IPS-20b (cell line): ENCODE data around the gene CDC42BPA.

ENCODE experiments used
- H3K27ac ChIP-seq: one replicate; pipeline ENCODE4 v1.5.1; 2013; ENCODE audit warnings: low read length
- H3K27me3 ChIP-seq: 2 replicates; pipeline ENCODE4 v1.6.1; 2013; ENCODE audit warnings: mild to moderate bottlenecking, low read length, inconsistent platforms; ENCODE audit not compliant: insufficient read depth
- H3K36me3 ChIP-seq: 2 replicates; pipeline ENCODE4 v1.6.1; 2013; ENCODE audit warnings: low read depth, mild to moderate bottlenecking, inconsistent platforms, low read length, moderate library complexity; ENCODE audit not compliant: insufficient read depth
- H3K4me1 ChIP-seq: 2 replicates; pipeline ENCODE4 v1.6.1; 2013; ENCODE audit warnings: mild to moderate bottlenecking, control low read depth, inconsistent platforms, low read length, moderate library complexity; ENCODE audit not compliant: insufficient read depth
- H3K4me3 ChIP-seq: 2 replicates; pipeline ENCODE4 v1.5.1; 2013; ENCODE audit warnings: mild to moderate bottlenecking, low read length, inconsistent platforms
- H3K9ac ChIP-seq: 2 replicates; pipeline ENCODE4 v1.6.1; 2013; ENCODE audit warnings: low read depth, mild to moderate bottlenecking, inconsistent platforms, low read length, moderate library complexity
- H3K9me3 ChIP-seq: 2 replicates; pipeline ENCODE4 v1.6.1; 2013; ENCODE audit warnings: mild to moderate bottlenecking, low read depth, low read length, inconsistent platforms; ENCODE audit not compliant: insufficient read depth

The CDC42BPA gene

GRCh38 chr1:226990133-226990716, 328.1 kb downstream of the CDC42BPA start:
- Histone ChIP-seq H3K9me3 (no peaks in the 10 kb centered on the region), H3K4me3 (no peak overlapping the region), H3K9ac (no peak overlapping the region), H3K36me3 (peaks cover 27% of the 10 kb centered on the region), H3K4me1 (no peaks in the 10 kb centered on the region; the same call in 1 of the 2 replicates), H3K27ac (no peak overlapping the region), H3K27me3 (no peaks in the 10 kb centered on the region)

- Histone ChIP-seq H3K4me3 (no peak overlapping the region), H3K4me1 (no peaks in the 10 kb centered on the region; the same call in 1 of the 2 replicates), H3K9me3 (no peaks in the 10 kb centered on the region), H3K9ac (no peak overlapping the region), H3K36me3 (peaks cover 27% of the 10 kb centered on the region), H3K27ac (no peak overlapping the region), H3K27me3 (no peaks in the 10 kb centered on the region)
These were observed 329.0 kb downstream of the CDC42BPA start for GRCh38 chr1:226989085-226989920.

- Histone ChIP-seq H3K9me3 (no peaks in the 10 kb centered on the region), H3K27me3 (no peaks in the 10 kb centered on the region), H3K36me3 (peaks cover 20% of the 10 kb centered on the region), H3K4me3 (no peak overlapping the region), H3K27ac (no peak overlapping the region), H3K4me1 (no peaks in the 10 kb centered on the region), H3K9ac (no peak overlapping the region)
These were observed 330.0 kb downstream of the CDC42BPA start for GRCh38 chr1:226988334-226988666.

- no peaks in the 10 kb centered on the region for H3K9me3 ChIP-seq
- no peak overlapping the region for H3K9ac ChIP-seq
- no peaks in the 10 kb centered on the region for H3K27me3 ChIP-seq
- H3K4me1 ChIP-seq: no peaks in the 10 kb centered on the region
- peaks cover 16% of the 10 kb centered on the region for H3K36me3 ChIP-seq
- no peak overlapping the region for H3K27ac ChIP-seq
- no peak overlapping the region for H3K4me3 ChIP-seq
These were observed 330.5 kb downstream of the CDC42BPA start for GRCh38 chr1:226987623-226988333.

- Histone ChIP-seq H3K27ac (no peak overlapping the region), H3K9ac (no peak overlapping the region), H3K36me3 (peaks cover 16% of the 10 kb centered on the region), H3K27me3 (no peaks in the 10 kb centered on the region), H3K4me3 (no peak overlapping the region), H3K9me3 (no peaks in the 10 kb centered on the region), H3K4me1 (no peaks in the 10 kb centered on the region)
These were observed 331.1 kb downstream of the CDC42BPA start for GRCh38 chr1:226987179-226987536.

GRCh38 chr1:226986496-226987178, 331.7 kb downstream of the CDC42BPA start:
- H3K9me3 ChIP-seq: no peaks in the 10 kb centered on the region

GRCh38 chr1:226985839-226986463, 332.3 kb downstream of the CDC42BPA start:
- H3K36me3 ChIP-seq: peaks cover 16% of the 10 kb centered on the region
- no peaks in the 10 kb centered on the region for H3K27me3 ChIP-seq
- H3K9me3 ChIP-seq: no peaks in the 10 kb centered on the region
- H3K4me1 ChIP-seq: no peaks in the 10 kb centered on the region
- no peak overlapping the region for H3K27ac ChIP-seq
- no peak overlapping the region for H3K9ac ChIP-seq
- no peak overlapping the region for H3K4me3 ChIP-seq

More at GRCh38 chr1:226986496-226987178, 331.7 kb downstream of the CDC42BPA start:
- Histone ChIP-seq H3K4me3 (no peak overlapping the region), H3K27ac (no peak overlapping the region), H3K9ac (no peak overlapping the region), H3K27me3 (no peaks in the 10 kb centered on the region), H3K36me3 (peaks cover 16% of the 10 kb centered on the region), H3K4me1 (no peaks in the 10 kb centered on the region)

GRCh38 chr1:226985239-226985838, 333.0 kb downstream of the CDC42BPA start:
- Histone ChIP-seq H3K4me1 (no peaks in the 10 kb centered on the region), H3K27ac (no peak overlapping the region), H3K27me3 (no peaks in the 10 kb centered on the region), H3K9me3 (no peaks in the 10 kb centered on the region), H3K4me3 (no peak overlapping the region), H3K36me3 (peaks cover 16% of the 10 kb centered on the region), H3K9ac (no peak overlapping the region)

- H3K4me1 ChIP-seq: no peaks in the 10 kb centered on the region
- no peaks in the 10 kb centered on the region for H3K9me3 ChIP-seq
- no peaks in the 10 kb centered on the region for H3K27me3 ChIP-seq
- peaks cover 16% of the 10 kb centered on the region for H3K36me3 ChIP-seq
- H3K4me3 ChIP-seq: no peak overlapping the region
- H3K9ac ChIP-seq: no peak overlapping the region
- no peak overlapping the region for H3K27ac ChIP-seq
These were observed 333.6 kb downstream of the CDC42BPA start for GRCh38 chr1:226984521-226985238.

- Histone ChIP-seq H3K9me3 (no peaks in the 10 kb centered on the region), H3K4me3 (no peak overlapping the region), H3K27me3 (no peaks in the 10 kb centered on the region), H3K4me1 (no peaks in the 10 kb centered on the region), H3K36me3 (peaks cover 16% of the 10 kb centered on the region), H3K27ac (no peak overlapping the region), H3K9ac (no peak overlapping the region)
These were observed 334.3 kb downstream of the CDC42BPA start for GRCh38 chr1:226983992-226984364.
